Left ventricle myocardium superior (tissue), 1 donor: ENCODE results near the gene NAPG. TPM values are rescaled to one million over a fixed set of nuclear protein-coding genes. Genes with fewer than 3 reads are reported as not detected.
"Not testable (repeated sequence)": the region's sequence is repeated elsewhere in the genome, so short reads cannot be mapped to it uniquely, and the experiment has no call there.

Experiments used
- ATAC-seq: fragments of 200-7000 bp; cut with Tn5 transposase; one replicate; pipeline ENCODE4 v1.9.1; 2020; ENCODE audit warnings: mild to moderate bottlenecking, moderate library complexity
- DNase-seq: peaks from one replicate; pipeline ENCODE4 v3.0.0-alpha.2; 2020
- intact Hi-C: fragments of 100-400 bp; cut with micrococcal nuclease; formaldehyde crosslinking; loops from one replicate; pipeline ENCODE4 v1.11.0; 2022
- total RNA-seq: library from RNA; stranded (reverse); fragmentation: NEBNext Ultra II Directional; extraction: Animal tissue kit (Norgen Biotek cat#: 25700); gene quantifications from one replicate; pipeline ENCODE4 v1.2.1, GENCODE V29; 2021
- donor health status: DM: no; HTN: yes; CAD: no; lungs with severe emphysema.

The NAPG gene
- total RNA-seq, 1 donor from 2014 or later, result 26.2 TPM

DNA sequence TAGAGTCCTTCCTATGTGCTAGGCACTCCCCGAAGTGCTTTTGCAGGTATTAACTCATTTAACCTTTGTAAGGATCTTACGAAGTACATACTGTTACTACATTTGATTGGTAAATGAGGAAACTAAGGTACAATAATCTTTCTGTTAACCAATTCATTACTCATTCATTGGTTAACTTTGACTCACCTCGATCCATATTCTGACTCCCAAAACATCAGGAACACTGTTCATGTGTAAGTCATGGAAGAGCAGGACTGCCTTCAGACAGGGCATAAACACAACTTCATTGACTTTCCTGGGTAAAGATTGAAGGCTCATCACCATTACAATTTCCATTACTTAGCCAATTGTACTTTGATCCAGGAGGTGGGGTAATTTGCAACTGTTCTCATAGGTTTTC, 40.6 kb downstream of the NAPG start:
- DNase-seq (no peak), ATAC-seq (no peak)
- intact Hi-C loops, result no loop called here

DNA sequence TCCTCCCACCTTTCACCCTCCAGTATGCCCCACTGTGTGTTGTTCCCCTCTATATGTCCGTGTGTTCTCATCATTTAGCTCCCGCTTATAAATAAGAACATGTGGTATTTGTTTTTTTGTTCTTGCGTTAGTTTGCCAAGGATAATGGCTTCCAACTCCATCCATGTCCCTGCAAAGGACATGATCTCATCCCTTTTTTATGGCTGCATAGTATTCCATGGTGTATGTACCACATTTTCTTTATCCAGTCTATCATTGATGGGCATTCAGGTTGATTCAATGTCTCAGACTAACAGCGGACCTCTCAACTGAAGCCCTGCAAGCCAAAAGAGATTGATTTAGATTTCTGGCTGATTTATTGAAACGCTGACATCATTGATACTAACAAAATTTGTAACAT, 44.1 kb downstream of the NAPG start:
- intact Hi-C loops, ATAC-seq: not testable (repeated sequence)

DNA sequence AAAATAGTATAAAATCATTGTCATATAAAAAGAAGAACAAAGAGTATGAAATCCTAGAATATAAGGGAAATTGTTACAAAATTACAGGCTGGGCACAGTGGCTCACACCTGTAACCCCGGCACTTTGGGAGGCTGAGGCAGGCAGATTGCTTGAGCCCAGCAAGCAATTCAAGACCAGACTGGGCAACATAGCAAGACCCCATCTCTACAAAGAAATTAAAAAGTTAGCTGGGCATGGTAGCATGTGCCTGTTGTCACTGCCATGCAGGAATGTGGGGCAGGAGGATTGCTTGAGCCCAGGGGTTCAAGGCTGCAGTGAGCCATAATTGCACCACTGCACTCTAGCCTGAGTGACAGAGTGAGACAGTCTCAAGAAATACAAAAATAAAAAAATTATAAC, 44.8 kb downstream of the NAPG start:
- ATAC-seq, result no peak
- no peak for DNase-seq
- intact Hi-C loops, result no loop called here

More for the DNA sequence above, 44.1 kb downstream of the NAPG start:
- not testable (repeated sequence) for DNase-seq

DNA sequence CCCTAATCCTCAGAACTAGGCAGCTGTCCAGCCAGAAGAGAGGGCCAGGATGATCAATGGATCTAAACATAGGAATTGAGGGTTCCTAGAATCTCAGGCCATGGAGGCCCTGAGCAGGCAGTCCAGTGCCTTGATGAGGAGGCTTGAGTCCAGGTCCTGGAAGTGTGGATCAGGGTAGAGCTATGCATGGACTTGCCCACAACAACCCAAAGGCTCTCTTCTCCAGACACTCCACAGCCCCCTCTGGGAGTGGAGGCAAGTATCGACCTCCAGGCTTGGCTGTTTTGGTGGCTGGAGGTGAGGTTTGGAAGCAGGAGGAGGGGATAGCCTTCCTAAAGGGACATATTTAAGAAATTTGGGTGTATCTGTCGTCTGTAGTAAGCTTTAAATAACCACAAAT, 45.7 kb downstream of the NAPG start:
- ATAC-seq, result no peak
- intact Hi-C loops, result no loop called here
- no peak for DNase-seq

DNA sequence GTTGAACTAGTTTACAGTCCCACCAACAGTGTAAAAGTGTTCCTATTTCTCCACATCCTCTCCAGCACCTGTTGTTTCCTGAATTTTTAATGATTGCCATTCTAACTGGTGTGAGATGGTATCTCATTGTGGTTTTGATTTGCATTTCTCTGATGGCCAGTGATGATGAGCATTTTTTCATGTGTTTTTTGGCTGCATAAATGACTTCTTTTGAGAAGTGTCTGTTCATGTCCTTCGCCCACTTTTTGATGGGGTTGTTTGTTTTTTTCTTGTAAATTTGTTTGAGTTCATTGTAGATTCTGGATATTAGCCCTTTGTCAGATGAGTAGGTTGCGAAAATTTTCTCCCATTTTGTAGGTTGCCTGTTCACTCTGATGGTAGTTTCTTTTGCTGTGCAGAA, 47.4 kb downstream of the NAPG start:
- intact Hi-C loops, DNase-seq, ATAC-seq: not testable (repeated sequence)

DNA sequence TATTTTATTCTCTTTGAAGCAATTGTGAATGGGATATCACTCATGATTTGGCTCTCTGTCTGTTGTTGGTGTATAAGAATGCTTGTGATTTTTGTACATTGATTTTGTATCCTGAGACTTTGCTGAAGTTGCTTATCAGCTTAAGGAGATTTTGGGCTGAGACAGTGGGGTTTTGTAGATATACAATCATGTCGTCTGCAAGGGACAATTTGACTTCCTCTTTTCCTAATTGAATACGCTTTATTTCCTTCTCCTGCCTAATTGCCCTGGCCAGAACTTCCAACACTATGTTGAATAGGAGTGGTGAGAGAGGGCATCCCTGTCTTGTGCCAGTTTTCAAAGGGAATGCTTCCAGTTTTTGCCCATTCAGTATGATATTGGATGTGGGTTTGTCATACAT, 48.6 kb downstream of the NAPG start:
- intact Hi-C loops, DNase-seq, ATAC-seq: not testable (repeated sequence)

DNA sequence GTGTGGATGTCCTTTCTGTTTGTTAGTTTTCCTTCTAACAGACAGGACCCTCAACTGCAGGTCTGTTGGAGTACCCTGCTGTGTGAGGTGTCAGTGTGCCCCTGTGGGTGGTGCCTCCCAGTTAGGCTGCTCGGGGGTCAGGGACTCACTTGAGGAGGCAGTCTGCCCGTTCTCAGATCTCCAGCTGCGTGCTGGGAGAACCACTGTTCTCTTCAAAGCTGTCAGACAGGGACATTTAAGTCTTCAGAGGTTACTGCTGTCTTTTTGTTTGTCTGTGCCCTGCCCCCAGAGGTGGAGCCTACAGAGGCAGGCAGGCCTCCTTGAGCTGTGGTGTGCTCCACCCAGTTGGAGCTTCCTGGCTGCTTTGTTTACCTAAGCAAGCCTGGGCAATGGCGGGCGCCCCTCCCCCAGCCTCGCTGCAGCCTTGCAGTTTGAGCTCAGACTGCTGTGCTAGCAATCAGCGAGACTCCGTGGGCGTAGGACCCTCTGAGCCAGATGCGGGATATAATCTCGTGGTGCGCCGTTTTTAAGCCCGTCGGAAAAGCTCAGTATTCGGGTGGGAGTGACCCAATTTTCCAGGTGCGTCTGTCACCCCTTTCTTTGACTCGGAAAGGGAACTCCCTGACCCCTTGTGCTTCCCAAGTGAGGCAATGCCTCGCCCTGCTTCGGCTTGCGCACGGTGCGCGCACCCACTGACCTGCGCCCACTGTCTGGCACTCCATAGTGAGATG, 52.2 kb downstream of the NAPG start:
- ATAC-seq, DNase-seq, intact Hi-C loops: not testable (repeated sequence)

DNA sequence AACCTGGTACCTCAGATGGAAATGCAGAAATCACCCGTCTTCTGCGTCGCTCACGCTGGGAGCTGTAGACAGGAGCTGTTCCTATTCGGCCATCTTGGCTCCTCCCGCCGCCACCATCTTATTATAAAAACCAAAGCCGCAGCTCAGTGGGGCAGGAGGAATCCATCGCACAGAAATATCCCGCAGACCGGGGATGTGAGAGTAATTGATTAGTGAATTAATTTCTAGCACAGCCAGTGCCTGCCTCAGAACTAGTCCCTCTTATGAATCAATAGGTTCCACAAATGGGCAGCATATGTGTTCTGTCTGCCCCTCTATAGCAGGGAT, 52.7 kb downstream of the NAPG start:
- DNase-seq, ATAC-seq, intact Hi-C loops: not testable (repeated sequence)

DNA sequence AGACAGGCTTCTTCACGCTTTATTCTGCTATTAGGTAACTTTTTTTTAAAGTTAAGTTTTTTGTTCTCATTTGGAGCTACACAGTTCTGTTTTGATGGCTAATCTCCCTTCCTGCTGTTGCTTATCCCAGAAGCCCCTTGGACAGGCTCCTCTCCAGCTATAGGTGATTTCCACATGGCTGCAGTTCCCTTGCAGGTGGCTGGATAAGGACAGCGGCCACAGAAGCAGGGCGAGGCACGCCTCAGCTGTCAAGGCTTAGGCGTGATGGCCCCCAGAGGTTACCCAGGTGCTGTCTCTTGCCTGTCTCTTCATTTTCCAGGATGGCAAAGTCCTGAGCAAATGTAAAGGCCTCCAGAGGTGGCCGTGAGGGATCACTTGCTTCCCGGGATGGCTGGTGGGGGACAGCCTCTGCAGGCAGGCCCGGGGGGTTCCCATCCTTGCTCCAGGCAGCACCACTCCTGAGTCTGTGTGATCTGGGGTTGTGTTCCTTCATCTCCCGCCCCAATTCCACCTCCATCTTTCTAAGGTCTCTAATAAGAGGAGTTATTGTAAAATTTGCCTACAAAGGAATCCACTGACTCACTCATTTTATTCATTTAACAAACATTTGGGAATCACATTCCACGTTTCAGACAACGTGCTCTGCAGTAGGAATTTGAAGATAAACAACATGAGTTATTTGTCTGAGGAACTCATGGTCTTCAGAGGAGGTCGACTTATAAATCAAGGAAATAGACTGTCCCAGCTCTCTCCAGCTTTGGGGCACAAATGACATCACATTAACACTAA, 53.4 kb downstream of the NAPG start:
- ATAC-seq, result no peak
- no peak for DNase-seq

DNA sequence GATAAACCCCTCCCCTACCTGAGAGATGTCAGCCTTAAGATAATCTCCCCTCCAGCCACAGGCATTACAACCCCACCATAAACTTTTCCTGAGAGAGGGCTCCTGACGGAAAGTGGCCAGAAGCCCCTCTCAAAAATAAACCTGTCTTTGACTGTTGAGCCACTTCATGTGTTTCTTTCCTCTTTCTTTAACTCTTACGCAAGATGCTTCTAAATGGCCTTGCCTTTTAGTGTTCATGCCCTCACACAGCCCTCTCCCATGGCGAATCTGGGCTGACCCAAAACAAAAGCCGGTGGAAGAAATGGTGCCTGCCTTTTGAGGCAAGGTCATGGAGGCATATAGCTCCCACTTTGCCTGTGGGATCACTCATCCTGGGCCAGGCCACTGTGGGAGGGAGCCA, 54.4 kb downstream of the NAPG start:
- intact Hi-C loops, result no loop called here
- DNase-seq (no peak), ATAC-seq (no peak)

More for the DNA sequence above, 53.4 kb downstream of the NAPG start:
- intact Hi-C loops, result no loop called here

DNA sequence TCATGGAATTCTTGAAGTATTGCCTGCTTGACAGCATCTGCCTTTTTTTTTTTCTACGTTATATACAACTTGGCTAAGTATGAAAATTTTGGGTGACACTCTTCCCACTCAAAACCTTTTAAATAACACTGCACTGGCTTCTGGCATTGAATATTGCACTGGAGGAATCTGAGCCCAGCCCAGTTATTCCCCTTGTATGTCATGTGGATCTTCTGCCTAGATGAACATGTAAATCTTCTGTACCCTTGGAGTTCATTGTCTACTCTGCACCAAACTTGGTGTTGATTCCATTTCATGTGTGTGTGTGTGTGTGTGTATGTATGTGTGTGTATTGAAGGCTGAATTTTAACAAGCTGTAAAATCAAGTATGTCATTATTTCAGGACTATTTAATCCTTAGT, 59.4 kb downstream of the NAPG start:
- intact Hi-C loops, result no loop called here
- DNase-seq (no peak), ATAC-seq (no peak)

DNA sequence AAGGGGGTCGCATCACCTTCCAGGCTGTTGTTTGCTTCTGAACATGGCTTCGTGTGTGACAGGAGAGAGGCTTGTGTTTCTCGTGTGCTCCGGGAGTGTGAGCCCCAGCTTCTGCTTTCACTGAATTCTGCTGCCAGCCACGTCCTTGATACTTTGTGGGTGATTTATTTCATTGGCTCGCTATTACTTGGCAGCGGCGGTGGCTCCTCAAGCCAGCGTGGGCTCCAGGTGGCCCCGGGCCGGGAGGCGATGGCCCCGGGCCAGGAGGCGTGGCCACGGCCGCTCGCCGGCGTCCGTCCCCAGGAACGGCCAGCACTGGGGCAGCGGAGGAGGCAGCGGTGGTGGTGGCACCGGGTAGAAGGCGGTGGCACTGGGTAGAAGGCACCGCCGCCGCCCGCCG, 63.1 kb downstream of the NAPG start:
- ATAC-seq (no peak), DNase-seq (no peak)
- intact Hi-C loops, result no loop called here

DNA sequence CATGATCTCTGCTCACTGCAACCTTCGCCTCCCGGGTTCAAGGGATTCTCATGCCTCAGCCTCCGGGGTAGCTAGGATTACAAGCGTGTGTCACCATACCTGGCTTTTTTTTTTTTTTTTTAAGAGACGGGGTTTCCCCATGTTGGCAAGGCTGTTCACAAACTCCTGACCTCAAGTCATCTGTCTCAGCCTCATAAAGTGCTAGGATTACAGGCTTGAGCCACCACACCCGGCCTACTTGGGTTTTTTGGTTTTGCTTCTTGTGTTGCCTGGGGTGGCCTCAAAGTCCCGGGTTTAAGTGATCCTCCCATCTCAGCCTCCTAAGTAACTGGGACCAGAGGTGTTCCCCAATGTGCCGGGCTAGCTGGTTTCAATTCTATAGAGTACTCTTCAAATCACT, 64.6 kb downstream of the NAPG start:
- ATAC-seq (no peak), DNase-seq (no peak)
- intact Hi-C loops, result no loop called here

DNA sequence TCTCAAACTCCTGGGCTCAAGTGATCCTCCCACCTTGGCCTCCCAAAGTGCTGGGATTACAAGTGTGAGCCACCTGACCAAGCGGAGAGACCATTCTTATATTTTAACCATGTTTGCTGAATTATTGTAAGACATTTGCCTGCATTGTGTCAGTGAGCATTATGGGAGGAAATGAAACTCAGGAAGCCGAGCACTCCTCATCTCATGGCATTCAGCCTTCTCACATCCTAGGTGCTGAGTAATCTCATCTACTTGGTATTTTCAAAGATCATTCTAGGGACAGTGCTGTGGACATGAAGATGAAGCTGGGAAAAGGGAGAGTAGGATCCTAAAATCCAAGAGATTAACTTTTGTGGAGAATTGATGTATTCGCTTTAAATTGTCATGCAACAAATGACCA, 66.1 kb downstream of the NAPG start:
- intact Hi-C loops, result no loop called here
- no peak for ATAC-seq
- DNase-seq, result no peak

DNA sequence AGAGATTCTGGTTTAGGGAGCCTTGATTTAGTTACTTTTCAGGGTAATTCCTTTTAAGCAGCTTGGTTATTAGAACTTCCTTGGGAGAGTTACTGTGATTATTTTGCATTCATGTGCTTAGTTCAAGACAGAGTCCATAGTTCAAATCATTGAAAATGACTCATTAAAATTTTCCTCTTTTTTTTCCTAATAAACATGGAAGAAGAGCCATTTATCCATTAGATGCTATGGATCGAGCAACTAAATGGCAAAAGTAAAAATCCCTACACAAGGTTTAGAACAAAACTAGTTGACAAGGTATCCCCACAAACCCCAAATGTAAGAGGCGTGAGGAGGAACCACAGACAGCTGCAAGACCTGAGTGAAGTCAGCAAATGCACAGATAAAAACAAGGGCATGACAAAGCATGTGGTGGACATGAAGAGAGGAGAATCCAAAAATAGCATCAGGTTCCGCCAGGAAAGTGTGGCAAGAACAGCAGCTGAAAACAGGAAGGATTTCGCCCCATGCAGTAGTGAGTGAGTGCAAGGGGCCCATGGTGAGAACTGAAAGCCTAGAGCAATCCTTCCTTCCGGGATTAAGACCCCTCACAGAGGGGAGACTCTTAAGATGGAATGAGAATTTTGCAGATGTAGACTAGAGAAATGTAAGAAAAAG, 67.7 kb downstream of the NAPG start:
- peak; percentile 86 for ATAC-seq
- intact Hi-C loops, DNase-seq: not testable (repeated sequence)

DNA sequence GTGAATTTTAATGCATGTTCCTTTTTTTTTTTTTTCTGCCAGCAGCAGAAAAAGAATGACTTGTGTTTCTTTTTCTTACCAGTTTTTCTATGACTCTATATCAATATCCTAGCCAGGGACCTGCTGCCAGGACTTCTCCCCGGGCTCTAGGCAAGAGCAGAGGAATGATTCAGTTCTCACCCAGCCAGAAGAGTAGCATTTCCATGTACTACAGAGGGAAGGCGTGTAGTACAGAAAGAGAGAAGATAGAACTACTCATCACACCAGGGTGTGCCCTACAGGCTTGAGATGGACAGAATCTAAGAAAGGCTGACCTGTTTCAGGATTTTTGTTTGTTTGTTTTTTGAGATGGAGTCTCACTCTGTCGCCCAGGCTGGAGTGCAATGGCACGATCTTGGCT, 70.1 kb downstream of the NAPG start:
- ATAC-seq, DNase-seq, intact Hi-C loops: not testable (repeated sequence)

DNA sequence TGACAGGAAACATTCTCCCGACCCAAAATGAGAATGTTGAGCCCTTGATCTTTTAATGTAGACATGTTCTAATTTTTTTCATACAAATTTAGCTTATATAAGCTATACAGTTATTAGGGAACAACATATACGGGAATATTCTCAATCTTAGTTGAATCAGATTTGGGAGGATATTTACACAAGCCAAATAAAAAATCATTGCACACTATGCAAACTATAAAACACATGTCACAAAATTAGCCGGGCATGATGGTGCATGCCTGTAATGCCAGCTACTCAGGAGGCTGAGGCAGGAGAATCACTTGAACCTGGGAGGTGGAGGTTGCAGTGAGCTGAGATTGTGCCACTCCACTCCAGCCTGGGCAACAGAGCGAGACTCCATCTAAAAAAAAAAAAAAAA, 71.9 kb downstream of the NAPG start:
- DNase-seq, ATAC-seq, intact Hi-C loops: not testable (repeated sequence)

DNA sequence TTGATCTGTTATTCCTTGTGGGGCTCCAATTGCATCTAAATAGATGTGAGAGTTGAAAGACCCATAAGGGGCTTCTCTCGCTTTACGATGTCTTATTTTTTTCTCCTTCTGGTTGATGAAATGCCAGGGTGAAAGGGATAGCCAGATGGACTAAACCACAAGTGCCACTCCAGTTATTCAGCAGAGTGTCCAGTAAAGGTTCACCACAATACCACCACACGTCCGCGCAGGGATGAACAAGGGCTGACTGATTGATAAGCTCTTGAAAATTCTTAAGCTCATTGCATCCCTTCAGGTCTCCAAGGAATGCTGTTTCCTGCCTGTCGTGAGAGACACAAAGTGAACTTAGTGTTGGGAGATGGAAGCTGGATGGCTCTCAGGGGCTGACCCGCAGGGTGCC, 74.9 kb downstream of the NAPG start:
- ATAC-seq, intact Hi-C loops, DNase-seq: not testable (repeated sequence)
